GM21423 (cell line): ENCODE data around the gene SPECC1.
"Not testable (repeated sequence)": the region's sequence is repeated elsewhere in the genome, so short reads cannot be mapped to it uniquely, and the experiment has no call there.

Experiments used
- ATAC-seq: cut with Tn5 transposase; IDR thresholded peaks from one replicate; pipeline ENCODE4 v1.9.1; 2021; ENCODE audit warnings: mild to moderate bottlenecking, moderate library complexity; ENCODE audit not compliant: unreplicated experiment

Gene SPECC1

DNA sequence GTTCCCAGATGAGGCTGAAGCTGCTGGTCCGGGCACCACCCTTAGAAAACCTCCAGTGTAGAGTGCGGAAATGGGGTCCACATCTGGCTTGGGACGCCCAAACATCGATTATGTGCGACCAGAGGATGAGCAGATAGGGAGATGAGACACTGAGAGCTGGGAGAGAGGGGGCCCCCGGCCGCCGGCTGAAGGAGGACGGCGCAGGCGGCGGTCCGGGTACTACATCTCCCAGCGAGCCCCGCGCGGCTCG is 182 bp upstream of the SPECC1 start:
- no peak for ATAC-seq

DNA sequence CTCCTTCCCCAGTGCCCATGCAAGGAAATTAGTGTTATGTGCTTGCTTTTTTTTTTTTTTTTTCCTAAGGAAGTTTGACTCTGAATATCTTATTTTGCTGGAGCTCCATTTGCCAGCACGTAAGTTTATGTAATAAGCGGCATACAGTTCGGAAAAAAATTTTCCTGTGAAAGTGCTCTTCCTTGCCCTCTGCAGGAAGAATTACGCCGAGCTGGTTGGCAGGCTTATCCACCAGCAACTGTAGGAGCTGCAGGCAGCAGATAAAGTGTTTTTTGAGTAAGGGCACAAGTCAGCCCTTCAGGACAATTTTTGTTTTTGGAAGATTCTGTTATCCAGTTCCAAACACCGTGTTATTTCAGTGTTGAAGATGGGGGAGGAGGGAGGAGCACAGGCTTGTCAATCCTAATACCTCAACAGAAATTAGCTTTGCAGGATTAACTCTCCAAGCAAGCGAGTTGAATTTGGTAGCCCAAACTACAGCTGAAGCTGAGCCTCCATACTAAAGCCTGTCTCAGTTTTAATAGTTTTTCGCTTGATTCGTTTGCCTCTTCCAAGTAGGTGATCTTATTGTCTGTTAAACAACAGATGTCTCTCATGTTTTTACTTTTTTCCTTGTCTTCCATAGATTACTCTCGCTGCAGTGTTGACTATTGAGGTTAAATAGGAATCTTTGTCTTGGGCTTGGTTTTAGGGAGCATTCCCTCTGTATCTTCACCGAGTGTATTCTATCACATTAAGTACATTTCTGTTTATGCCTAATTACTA is 1.1 kb downstream of the SPECC1 start:
- no peak for ATAC-seq

DNA sequence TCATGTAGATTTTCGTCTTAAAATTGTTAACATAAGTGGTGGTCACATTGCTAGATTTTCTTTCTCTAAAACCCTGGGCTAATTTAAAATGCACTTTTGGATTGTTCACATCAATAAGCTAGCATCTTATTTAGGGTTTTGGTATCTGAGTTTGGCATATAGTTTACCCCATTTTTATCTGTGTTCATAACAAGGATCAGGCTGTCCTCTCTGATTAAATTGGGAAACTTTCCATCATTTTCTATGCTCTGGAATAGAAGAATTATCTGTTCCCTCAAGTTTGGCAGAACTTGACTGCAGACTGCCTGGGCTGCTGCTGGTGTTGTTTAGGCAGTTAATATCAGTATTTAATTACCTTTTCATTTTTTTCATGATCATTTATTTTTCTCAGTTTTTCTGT is 1.8 kb downstream of the SPECC1 start:
- ATAC-seq, result no peak

DNA sequence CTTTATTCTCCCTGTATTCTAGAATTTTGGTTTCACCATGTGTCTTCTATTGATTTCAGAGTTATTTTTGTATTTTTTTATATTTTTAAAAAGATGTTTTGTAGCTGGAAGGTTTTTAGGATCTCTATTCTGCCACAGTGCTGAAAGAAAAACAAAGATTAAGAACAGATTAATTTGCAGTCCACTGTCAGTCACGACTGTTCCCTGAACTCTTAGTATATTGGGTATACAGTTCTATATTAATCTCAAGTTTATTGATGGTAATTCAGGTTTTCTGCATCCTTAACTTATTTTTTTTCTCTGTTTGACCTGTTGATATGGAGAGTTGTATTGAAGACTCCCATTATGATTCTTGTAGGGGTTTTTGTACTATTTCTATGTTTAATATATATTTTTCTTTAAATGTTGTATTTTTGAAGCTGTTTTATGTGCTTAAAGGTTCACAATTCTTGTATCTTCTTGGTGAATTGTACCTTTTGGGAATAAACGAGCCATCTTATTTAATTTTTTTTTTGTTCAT is 2.9 kb downstream of the SPECC1 start:
- no peak for ATAC-seq

DNA sequence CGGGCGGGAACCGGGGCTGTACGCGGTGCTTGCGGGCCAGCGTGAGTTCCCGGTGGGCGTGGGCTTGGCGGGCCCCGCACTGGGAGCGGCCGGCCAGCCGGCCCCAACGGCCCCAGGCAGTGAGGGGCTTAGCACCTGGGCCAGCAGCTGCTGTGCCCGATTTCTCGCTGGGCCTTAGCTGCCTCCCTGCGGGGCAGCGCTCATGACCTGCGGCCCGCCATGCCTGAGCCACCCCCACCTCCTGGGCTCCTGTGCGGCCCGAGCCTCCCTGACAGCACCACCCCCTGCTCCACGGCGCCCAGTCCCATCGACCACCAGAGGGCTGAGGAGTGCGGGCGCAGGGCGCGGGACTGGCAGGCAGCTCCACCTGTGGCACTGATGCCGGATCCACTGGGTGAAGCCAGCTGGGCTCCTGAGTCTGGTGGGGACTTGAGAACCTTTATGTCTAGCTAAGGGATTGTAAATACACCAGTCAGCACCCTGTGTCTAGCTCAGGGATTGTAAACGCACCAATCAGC is 7.4 kb downstream of the SPECC1 start:
- ATAC-seq, result not testable (repeated sequence)

DNA sequence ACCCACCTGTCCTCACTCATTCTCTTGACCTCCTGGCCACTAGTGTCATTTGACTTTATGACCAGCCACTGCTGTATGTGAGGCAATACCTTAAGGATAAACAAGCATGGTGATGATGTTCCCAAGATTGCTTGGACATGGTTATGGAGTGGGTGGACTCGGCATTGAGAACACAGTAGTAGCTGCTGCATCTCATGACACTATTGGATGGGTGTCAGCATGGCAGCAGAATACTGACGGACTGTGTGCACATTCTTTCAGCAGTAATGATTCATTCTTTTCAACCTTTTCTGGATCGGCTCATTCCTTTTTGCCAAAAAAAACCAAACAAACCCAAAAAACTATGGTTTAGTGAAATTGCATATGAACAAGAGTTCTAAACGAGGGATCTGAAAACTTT is 13.5 kb downstream of the SPECC1 start:
- no peak for ATAC-seq

DNA sequence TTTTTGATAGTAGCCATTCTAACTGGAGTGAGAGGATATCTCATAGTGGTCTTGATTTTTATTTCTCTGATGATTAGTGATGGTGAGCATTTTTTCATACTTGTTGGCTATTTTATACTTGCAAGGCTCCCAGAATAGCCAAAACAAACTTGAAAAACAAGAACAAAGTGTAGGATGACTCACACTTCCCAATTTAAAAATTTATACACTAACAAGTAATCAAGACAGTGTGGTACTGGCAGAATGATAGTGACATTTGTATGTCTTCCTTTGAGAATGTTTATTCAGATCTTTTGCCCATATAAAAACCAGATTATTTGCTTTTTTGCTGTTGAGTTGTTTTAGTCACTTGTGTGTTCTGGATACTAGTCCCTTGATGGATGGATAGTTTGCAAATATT is 17.8 kb downstream of the SPECC1 start:
- ATAC-seq, result no peak

DNA sequence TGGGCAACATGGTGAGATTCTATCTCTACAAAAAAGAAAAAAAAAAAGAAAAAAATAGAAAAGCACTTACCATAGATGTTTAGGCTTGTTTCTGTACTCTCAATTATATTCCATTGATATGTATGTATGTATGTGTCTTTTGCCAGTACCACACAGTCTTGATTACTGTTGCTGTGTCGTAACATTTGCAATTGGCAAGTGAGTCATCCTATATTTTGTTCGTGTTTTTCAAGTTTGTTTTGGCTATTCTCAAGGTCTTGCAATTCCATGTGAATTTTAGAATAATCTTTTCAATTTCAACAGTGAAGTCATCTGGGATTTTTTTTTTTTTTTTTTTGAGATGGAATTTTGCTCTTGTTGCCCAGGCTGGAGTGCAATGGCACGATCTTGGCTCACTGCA is 19.3 kb downstream of the SPECC1 start:
- no peak for ATAC-seq

DNA sequence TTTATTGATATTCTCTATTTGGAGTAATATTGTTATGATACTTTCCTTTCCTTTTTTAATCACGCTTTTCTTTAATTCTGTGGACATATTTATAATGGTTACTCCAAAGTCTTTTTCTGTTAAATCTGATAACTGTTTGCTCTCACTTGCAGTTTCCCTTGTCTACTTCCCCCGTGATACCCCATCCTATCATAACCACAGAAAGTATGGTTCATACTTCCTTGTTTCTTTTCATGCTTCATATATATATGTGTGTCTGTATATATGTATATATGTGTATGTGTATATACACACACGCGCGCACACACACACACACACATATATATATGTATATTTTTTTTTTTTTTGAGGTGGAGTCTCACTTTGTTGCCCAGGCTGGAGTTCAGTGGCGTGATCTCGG is 23.5 kb downstream of the SPECC1 start:
- no peak for ATAC-seq

DNA sequence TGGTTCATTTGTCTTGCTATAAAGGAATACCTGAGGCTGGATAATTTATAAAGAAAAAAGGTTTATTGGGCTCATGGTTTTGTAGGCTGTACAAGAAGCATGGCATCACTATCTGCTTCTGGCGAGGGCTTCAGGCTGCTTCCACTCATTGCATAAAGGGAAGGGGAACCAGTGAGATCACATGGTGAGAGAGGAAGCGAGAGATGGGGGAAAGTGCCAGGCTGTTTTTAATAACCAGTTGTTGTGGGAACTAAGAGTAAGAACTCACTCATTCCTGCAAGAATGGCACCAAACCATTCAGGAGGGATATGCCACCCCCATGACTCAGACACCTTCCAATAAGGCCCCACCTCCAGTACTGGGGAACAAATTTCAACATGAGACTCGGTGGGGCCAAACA is 24.3 kb downstream of the SPECC1 start:
- no peak for ATAC-seq

DNA sequence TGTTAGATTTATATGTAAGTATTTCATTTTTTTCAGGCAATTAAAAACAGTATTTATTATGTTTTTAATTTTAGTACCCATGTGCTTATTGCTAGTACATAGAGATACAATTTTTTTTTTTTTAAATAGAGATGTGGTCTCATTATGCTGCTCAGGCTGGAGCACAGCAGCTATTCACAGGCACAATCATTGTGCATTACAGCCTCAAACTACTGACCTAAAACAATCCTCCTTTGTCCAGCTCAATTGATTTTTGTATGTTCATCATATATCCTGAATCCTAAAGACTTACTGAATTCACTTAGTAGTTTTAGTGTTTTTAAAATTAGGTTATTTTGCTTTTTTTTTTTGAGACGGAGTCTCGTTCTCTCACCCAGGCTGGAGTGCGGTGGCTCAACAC is 26.3 kb downstream of the SPECC1 start:
- ATAC-seq, result no peak

DNA sequence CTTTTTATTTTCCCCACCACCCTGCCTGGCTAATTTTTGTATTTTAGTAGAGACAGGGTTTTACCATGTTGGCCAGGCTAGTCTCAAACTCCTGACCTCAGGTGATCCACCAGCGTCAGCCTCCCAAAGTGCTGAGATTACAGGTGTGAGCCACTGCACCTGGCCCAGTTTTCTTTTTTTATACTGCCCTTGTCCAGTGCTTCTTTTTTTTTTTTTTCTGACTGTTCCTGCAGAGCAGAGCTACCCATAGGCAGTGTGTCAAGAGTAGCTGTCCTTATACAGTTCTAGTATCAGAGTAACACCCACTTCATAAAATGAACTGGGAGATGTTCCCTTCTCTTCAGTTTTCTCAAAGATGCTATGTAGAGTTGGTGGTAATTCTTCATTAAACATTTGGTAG is 28.1 kb downstream of the SPECC1 start:
- ATAC-seq, result not testable (repeated sequence)

DNA sequence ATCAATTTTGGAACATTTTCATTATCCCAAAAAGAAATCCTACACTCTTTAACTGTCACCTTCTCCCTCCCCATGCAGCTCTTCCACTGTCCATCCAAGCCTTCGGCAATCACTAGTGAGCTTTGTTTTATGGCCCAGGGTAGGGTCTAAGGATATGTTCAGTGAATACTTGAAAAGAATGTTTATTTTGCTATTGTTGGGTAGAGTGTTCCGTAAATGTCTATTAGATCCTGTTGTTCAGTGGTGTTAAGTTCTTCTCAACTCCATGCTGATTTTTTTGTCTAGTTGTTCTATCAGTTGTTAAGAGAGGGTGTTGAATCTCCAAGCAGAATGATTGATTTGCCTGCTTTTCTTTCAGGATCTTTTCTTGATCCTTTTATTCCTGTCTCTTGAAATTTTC is 29.9 kb downstream of the SPECC1 start:
- no peak for ATAC-seq

DNA sequence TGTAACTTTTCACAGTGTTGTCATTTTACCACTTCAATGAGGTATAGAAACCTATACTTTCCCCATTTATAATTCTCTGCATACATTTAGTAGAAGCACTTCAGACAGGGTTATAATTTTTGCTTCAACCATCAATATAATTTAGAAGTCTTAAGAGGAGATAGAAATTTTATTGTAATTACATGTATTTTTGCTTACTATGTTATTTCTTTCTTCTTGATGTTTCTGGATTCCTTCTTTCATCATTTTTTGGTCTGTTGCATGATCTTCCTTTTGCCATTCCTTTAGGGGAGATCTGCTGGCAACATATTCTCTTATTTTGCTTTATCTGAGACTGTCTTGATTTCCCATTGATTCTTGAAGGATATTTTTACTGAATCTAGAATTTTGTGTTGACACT is 31.1 kb downstream of the SPECC1 start:
- no peak for ATAC-seq

DNA sequence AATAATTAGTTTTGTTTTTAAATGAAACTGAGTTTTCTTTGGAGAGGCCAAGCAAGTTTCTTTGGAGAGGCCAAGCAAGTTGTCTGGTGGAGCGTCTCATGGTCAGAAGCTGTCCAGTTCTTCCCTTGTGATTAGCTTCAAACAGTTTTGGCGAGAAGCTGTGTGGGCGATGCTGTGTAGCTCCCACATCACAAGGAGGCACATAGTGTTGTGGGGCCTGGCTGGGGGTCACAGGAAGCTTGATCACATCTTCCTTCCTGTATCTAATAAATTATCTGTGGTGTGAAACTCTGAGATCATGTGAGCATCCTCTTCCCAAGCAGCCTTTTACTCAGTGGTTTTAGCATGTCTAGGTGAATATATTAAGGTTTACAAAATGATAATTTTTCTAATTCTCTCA is 33.9 kb downstream of the SPECC1 start:
- no peak for ATAC-seq

DNA sequence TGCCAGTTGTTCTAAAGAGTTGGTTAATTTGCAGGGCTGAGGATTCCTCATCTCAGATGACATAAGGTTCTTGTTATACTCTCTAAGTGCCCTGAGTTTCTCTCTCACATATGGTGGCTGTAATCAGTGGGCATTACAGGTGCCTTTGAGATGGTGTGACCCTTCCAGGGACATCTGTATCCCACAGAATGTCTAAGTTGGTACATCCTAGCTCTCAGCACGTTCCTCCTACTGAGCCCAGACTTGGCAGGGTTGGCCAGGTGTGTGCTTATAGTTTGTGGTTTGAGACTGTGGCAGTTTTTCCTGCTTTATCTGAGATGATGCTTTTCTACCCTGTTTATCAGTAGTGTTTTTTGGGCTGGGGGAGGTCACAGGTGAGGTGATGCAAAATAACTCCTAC is 36.3 kb downstream of the SPECC1 start:
- no peak for ATAC-seq

DNA sequence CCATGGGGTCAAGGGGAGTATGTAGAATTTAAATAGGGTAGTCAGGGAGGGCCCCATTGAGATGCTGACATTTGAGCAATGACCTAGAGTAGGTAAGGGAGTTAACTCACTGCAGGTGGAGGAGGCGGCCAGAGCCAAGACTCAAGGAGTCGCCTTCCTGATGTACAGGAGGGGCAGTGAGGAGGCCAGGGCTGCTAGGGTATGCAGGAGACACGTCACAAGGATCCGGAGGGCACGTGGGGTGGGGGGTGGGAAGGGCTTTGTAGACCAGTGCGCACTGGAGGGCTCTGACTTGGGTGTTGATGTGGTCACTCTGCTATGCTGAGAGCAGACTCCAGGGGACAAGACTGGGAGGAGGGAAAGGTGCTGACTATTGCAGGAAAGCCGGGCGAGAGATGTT is 37.5 kb downstream of the SPECC1 start:
- no peak for ATAC-seq

DNA sequence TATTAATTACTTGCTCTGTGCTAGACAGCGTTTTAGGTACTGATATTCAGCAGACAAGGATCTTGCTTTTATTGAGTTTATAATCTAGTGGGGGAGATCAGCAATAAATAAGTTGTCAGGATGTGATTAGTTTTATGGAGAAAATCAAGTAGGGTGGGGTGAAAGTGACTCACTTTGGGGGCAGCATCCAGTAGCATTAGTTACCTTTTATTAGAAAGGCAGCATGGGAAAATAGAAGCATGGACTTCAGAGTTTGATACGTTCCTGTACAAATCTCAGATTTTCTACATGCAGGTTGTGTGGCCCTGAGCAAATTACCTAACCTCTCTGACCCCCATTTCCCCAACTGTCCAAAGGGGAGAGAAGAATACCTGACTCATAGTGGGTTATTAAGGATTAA is 42.5 kb downstream of the SPECC1 start:
- no peak for ATAC-seq

DNA sequence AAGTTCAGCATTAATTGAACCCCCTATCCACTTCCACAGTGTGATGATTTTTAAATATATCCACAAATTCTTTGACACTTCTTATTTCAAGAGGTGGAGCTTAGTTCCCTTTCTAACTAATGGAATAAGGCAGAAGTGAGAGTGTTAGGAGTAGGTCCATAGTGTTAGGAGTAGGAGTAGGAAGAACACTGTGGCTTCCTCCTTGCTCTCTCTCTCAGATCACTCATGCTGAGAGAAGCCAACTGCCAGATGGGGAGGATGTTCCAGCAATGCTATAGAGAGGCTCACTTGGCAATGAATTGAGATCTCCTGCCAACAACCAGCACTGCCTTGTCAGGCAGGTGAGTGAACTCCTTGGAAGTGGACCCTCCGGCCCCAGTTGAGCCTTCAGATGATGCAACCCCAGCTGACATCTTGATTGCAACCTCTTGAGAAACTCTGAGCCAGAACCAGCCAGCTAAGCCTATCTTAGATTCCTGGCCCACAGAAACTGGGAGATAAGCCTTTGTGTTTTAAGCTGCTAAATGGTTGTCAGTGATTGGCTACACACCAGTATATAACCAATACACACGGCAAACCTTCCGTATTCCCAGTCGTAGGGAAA is 44.3 kb downstream of the SPECC1 start:
- no peak for ATAC-seq

DNA sequence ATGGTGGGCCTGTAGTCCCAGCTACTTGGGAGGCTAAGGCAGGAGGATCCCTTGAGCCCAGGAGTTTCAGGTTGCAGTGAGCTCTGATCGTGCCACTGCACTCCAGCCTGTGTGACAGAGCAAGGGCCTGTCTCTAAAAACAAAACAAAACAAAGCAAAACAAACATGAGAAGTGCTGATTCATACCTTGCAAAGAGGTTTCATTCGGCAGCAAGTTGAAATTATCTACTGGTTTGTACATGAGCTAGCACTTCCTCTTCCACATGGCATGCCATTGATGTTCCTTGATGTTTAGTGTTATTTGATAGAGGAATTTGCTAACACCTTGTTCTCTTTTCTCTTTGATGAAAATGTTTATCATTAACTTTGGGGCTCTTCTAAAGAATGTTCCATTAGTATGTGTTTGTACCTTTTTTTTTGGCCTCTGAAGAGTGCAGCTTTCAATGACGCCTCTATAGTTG is 50.6 kb downstream of the SPECC1 start:
- no peak for ATAC-seq

DNA sequence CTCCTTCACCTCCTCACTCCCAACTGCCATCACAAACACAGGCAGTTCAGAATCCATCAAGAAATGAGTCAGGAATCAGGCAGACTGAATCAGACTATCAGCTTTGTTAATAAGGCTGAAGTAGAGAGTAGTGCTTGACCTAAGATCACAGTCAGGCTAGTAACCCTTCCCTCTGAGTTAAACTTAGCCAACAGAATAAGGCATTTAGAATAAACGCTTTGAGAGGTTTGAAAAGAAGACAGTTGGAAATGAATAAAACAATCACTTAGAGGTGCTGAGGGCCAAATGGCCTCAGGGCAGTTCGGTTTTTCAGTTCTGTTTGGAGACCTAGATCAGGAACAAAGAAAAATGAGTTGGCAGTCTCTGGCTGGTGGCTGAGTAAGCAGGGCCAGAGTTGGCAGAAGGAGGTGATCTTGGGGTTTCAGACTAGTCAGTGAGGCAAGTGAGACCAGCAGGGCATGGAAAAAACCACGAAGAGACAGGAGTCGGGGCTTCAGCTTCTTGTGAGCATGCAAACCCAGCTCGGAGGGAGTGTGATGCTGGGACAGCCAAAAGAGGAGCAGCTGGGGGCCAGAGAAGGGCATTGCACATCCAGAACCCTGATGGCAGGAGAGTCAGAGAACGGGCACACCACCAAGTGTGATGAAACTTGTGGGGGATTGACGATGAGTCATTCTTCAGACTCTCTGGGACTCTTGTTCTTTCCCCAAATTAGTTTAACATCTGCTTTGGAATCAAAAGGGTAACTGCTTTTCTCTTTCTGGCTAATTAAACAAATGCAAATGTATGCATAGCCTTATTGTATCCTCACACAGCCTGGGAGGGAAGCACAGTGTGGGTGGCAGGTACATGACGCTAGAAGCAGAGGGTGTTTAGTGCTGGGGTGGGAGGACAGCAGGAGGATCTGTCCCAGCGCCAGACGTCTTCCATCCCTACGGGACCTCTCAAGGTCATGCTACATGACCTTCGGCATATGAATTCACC is 54.8 kb downstream of the SPECC1 start:
- peak; percentile 58 for ATAC-seq
